ENCODE measurements around the gene PFN1. TPM values are rescaled to one million over a fixed set of nuclear protein-coding genes. Genes with fewer than 3 reads are reported as not detected.

PFN1 gene
- total and polyA plus RNA-seq, 2 donors (not counting 3 experiments of a cell fraction or from before 2014, with no cell fraction given) = 1,191 to 1,577 TPM

GRCh38 chr17:4896332-4897197 lies 51.8 kb downstream of the PFN1 start:
- peaks cover 0 to 47% of the 10 kb centered on the region in 2 experiments for H3K36me3 ChIP-seq (ENCODE audit: control insufficient read depth in 2 of 2, extremely low read depth in 1 of 2, insufficient read depth in 2 of 2, low read length in 2 of 2)
- H3K79me2 ChIP-seq (ENCODE audit: control insufficient read depth, insufficient read depth, low read length) = no peaks in the 10 kb centered on the region
- no peak overlapping the region for H3K27ac ChIP-seq (ENCODE audit: insufficient read depth, low read depth, low read length)
- dilution Hi-C loops (cut with MboI; ENCODE audit: extremely low pct_ligation_motif_present, low sequenced_read_pairs) (no loop called here), intact Hi-C loops (cut with micrococcal nuclease) (no loop called here)
- H4K20me1 ChIP-seq (replicated peaks; ENCODE audit: control insufficient read depth, extremely low read depth, insufficient read depth, low read length) = no peaks in the 10 kb centered on the region
- H3K4me2 ChIP-seq (ENCODE audit: insufficient read depth, low read length) = no peak overlapping the region
- no peak overlapping the region for H3K4me3 ChIP-seq (replicated peaks in 1 of 3; ENCODE audit: insufficient read depth in 1 of 3, low read depth in 1 of 3, low read length in 3 of 3)
- no peak overlapping the region for H2AFZ ChIP-seq (ENCODE audit: low read depth, low read length)
- ChIA-PET POLR2A (no interaction called here), CTCF (interaction anchor here (1.2 to 1.5 kb wide), 4 partner anchors 13 to 109 kb away, joined by 3 to 7 read pairs (median 5); no protein-coding TSS in a partner anchor)
- H3K27me3 ChIP-seq (ENCODE audit: control insufficient read depth in 2 of 2, insufficient read depth in 2 of 2, low read length in 2 of 2) = no peaks in the 10 kb centered on the region
- no peaks in the 10 kb centered on the region for H3K9me3 ChIP-seq (replicated peaks; ENCODE audit: control insufficient read depth, insufficient read depth, low read length)
- no peaks in the 10 kb centered on the region for H3K9me1 ChIP-seq (replicated peaks; ENCODE audit: control insufficient read depth, extremely low read depth, insufficient read depth, low read length)
- no TSS peak for BruUV-seq (replicated peaks)
- H3K9ac ChIP-seq (replicated peaks; ENCODE audit: extremely low read depth, insufficient read depth, low read length) = no peak overlapping the region
- TF ChIP-seq FOS (IDR thresholded peaks at IDR 0.05; ENCODE audit: borderline replicate concordance, insufficient read depth, low read length) = no peak
- TF ChIP-seq MYC (IDR thresholded peaks at IDR 0.05; ENCODE audit: low read depth, low read length) = no peak
- TF ChIP-seq EZH2 (IDR thresholded peaks at IDR 0.05; ENCODE audit: borderline replicate concordance, low read depth, low read length, severe bottlenecking) = no peak
- TF ChIP-seq, protein P1, sequence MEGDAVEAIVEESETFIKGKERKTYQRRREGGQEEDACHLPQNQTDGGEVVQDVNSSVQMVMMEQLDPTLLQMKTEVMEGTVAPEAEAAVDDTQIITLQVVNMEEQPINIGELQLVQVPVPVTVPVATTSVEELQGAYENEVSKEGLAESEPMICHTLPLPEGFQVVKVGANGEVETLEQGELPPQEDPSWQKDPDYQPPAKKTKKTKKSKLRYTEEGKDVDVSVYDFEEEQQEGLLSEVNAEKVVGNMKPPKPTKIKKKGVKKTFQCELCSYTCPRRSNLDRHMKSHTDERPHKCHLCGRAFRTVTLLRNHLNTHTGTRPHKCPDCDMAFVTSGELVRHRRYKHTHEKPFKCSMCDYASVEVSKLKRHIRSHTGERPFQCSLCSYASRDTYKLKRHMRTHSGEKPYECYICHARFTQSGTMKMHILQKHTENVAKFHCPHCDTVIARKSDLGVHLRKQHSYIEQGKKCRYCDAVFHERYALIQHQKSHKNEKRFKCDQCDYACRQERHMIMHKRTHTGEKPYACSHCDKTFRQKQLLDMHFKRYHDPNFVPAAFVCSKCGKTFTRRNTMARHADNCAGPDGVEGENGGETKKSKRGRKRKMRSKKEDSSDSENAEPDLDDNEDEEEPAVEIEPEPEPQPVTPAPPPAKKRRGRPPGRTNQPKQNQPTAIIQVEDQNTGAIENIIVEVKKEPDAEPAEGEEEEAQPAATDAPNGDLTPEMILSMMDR (IDR thresholded peaks at IDR 0.05; ENCODE audit: extremely low read depth in 1 of 2, insufficient read depth in 1 of 2, low read depth in 1 of 2, low read length in 2 of 2) = no peak
- TF ChIP-seq POLR2A (IDR thresholded peaks at IDR 0.05; ENCODE audit: low read depth, low read length) = no peak
- TF ChIP-seq GATA2 (IDR thresholded peaks at IDR 0.05; ENCODE audit: insufficient read depth, insufficient read length, low read depth, low read length) = no peak
- TF ChIP-seq JUN (IDR thresholded peaks at IDR 0.05; ENCODE audit: borderline replicate concordance, insufficient read depth, insufficient read length, low read depth) = no peak
- TF ChIP-seq, protein P2, sequence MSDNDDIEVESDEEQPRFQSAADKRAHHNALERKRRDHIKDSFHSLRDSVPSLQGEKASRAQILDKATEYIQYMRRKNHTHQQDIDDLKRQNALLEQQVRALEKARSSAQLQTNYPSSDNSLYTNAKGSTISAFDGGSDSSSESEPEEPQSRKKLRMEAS (IDR thresholded peaks at IDR 0.05; ENCODE audit: insufficient read depth, insufficient read length) = no peak
- TF ChIP-seq POLR2AphosphoS5 (IDR thresholded peaks at IDR 0.05; ENCODE audit: insufficient read depth, low read depth, low read length) = no peak
- peaks cover 8% of the 10 kb centered on the region for H3K4me1 ChIP-seq (ENCODE audit: control insufficient read depth, extremely low read depth, insufficient read depth, low read length)
- no peak for DNase-seq (ENCODE audit: low read depth, low spot score)
- FAIRE-seq = no peak

Data from endothelial cell of umbilical vein (primary cell).